Stimulated activated naive CD8-positive, alpha-beta T cell treated with anti-CD3 and anti-CD28 coated beads, Interleukin-15, Interleukin-2, amounts not matched to agents 100 U/mL and 50 U/mL, for 24 hours (primary cell): ENCODE results near the gene MALRD1.

Source experiments
- ATAC-seq: fragments of 150-1000 bp; cut with Tn5 transposase; one replicate; pipeline ENCODE4 v1.10.0; 2021
- DNase-seq: peaks from one replicate; pipeline ENCODE4 v3.0.0; 2021

MALRD1 gene

GRCh38 chr10:19231034-19231433 is 182.4 kb downstream of the MALRD1 start:
- no peak for ATAC-seq
- DNase-seq: no peak

DNA sequence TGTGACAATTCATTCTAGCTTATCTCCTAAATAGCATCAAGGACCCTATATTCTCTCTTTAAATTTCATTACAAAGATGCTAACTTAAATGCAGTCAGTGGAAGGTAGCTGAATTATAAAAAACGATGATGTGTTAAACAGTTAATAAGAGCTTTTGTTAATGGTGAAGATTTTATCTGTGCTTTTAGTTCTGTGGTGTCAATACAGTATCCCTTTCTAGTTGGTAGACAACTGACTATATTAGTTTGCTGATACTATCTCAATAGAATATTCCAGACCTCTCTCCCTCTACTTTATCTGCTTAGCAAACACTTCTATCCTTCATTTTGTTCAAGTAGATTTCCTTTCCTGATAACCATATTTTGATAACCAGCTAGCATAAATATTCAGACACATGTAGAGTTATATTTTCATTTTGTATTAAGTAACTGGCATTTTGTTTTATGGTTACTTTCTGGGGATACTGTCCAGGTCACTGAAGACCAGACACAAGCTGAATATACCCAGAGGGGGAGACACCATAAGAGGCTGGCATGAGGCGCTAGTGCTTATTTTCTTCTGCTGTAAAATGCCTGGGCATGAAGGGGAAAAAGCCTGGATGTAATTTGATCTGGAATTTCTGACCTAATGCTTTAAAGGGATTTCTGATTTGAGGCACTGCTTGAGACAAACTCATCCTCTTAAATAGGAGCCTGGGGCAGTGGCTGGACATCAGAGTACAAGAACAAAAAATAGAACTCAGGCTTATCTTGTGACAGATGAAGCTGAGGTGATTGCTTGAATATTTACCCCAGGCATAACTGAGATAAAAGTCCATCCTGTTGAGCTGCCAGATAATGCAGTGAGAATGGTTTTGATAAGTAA is 197.5 kb downstream of the MALRD1 start:
- ATAC-seq (no peak), DNase-seq (no peak)

DNA sequence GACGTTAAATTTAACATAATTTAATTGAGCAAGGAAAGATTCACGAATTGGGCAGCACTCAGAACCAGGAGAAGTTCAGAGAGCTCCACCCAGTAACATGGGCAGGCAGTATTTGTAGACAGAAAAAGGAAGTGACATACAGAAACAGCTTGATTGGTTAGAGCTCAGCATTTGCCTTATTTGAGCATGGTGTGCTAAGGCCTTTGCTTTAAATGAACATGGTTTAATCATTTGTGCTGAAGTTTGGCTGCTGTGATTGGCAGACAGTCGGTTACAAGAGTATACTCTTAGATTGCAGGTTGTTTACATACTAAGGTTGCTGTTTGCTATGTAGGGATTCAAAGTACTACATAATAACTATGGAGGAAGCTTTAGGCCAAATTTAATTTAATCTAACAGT is 199.2 kb downstream of the MALRD1 start:
- DNase-seq (no peak), ATAC-seq (no peak)

DNA sequence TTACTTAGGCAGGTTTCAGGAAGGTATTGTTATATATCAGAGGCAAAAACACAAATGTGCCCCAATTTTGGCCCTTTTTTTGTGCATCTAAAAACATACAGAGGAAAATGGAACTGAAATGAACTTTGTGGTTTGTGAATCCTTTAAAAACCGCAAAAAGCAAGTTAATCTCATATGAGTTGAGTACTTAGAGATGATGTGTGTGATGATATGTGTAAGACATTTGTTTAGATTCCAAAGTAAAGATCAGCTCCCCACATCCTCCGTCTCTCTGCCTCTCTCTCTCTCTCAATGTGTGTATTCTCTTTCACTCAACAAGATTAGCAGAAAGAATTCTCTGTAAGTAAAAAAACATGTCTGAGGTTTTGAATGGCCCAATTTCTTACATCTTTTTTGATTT is 201.9 kb downstream of the MALRD1 start:
- DNase-seq (no peak), ATAC-seq (no peak)

GRCh38 chr10:19252531-19252930 is 203.9 kb downstream of the MALRD1 start:
- no peak for ATAC-seq
- no peak for DNase-seq

DNA sequence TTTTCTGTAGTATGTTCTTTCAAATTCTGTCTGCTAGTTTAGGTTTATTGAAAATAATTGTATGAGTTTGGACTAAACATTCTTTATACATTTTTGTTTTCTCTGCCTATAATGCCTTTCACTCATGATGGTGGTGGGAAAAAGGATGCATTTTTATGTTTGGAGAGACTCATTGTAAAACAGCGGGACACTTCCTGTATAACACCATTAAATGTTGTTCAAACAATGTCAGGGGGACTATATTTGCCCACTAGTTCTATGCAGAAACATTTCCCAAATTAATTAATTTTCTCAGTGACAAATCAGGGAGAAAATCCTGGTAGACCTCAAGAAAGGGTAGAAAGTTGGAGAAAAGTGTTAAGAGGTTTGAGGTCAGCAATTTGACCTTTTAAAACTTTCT is 207.7 kb downstream of the MALRD1 start:
- no peak for DNase-seq
- no peak for ATAC-seq

DNA sequence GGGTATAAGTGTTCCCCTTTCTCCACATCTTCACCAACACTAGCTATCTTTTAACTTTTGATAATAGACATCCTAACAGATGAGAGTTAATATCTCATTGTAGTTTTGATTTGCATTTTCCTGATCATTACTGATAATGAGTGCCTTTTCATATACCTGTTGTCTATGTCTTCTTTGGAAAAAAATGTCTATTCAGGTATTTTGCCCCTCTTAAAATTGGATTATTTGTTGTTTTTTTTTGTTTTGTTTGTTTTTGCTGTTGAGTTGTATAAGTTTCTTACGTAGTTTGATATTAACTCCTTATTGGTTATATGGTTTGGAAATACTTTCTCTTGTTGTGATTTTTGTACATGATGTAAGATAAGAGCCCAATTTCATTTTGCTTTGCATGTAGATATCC is 214.7 kb downstream of the MALRD1 start:
- ATAC-seq: no peak
- DNase-seq: no peak

DNA sequence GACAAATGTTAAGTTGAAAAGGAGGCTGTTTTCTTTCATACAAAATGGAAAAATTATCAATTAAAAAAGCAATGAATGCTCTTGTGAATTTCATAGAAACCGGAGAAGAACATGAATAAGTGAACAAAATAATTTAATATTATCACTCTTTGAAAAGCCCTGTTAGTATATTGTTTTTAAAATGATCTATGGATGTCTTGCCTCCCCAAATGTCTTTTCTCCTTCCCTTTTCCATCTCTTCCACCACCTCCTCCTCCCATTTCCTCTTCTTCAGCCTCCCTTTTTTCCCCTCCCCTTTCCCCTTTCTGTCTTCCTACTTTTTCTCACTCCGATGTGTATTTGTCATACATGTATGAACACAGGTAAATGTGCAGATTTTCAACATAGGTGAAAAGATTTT is 234.7 kb downstream of the MALRD1 start:
- DNase-seq (no peak), ATAC-seq (no peak)

DNA sequence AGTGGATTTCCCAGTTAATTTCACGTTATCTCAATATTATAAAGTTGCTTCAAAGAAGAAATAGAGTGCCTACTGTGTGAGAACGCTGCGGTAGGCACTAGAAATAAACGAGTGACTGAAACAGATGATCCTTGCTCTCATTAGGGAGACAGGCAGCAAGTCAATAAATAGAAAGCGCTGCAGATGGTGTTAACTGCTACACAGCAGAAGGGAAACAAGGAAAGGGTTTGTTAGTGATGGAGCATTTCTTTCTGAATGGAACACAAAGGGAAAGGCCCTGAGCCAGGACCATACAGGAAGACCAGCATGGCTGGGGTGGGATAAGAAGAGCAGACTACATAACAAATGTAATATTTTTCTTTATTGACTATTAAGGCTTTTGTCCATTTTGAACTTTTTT is 235.2 kb downstream of the MALRD1 start:
- ATAC-seq (no peak), DNase-seq (no peak)

GRCh38 chr10:19290770-19291169 is 242.2 kb downstream of the MALRD1 start:
- DNase-seq (no peak), ATAC-seq (no peak)

- no peak for DNase-seq
Measured at GRCh38 chr10:19294233-19294632, 245.6 kb downstream of the MALRD1 start.

DNA sequence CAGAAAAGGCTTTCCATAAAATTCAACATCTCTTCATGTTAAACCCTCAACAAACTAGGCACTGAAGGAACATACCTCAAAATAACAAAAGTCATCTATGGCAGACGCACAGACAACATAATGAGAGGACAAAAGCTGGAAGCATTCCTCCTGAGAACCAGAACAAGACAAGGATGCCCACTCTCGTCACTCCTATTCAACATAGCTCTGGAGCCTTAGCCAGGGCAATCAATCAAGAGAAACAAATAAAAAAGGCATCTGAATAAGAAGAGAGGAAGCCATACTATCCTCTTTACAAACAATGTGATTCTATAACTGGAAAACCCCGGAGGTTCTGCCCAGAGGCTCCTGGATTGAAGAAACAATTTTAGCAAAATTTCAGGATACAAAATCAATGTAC is 251.0 kb downstream of the MALRD1 start:
- ATAC-seq: no peak
- DNase-seq: no peak

More at GRCh38 chr10:19294233-19294632, 245.6 kb downstream of the MALRD1 start:
- no peak for ATAC-seq

DNA sequence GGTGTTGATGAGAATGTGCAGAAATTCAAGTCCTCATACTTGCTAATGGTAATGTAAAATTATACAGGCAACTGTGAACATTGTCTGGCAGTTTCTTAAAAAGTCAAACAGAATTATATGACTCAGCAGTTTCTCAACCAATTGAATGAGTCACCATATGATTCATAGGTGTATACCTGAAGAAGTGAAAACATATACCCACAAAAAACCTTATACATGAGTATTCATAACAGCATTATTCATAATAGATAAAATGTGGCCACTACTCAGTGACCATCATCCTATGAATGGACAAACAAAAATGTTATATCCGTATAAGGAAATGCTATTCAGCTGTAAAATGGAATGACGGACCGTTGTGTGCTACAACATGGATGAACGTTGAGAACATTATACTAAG is 253.5 kb downstream of the MALRD1 start:
- DNase-seq: no peak

GRCh38 chr10:19310066-19310465 is 261.5 kb downstream of the MALRD1 start:
- ATAC-seq (no peak), DNase-seq (no peak)

More for the DNA sequence above, 253.5 kb downstream of the MALRD1 start:
- ATAC-seq: no peak

GRCh38 chr10:19316204-19316870 is 267.7 kb downstream of the MALRD1 start:
- ATAC-seq: no peak
- DNase-seq: no peak

- ATAC-seq: no peak
- DNase-seq: no peak
Measured at GRCh38 chr10:19317952-19318351, 269.4 kb downstream of the MALRD1 start.

- ATAC-seq (no peak), DNase-seq (no peak)
Measured at GRCh38 chr10:19325581-19325980, 277.0 kb downstream of the MALRD1 start.

GRCh38 chr10:19328582-19328981 is 280.0 kb downstream of the MALRD1 start:
- ATAC-seq (no peak), DNase-seq (no peak)

- DNase-seq: no peak
- ATAC-seq: no peak
Measured at GRCh38 chr10:19329475-19329874, 280.9 kb downstream of the MALRD1 start.

DNA sequence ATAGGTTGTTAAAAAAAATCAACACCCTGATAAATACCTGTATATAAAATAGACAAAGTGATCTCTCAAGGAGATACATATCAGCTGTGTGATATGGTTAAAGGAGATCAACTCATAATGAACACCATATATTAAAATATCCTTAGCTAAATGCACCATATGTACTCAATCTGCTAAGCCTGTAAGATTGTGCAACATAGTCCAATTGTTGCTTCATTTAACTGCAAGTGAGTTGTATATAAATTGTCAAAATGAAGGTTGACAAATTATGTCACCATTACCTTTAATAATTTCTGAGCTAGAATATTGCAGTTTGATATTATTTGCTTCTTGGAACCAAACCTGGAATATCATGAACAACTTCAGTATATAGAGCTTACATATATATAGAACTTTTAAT is 283.7 kb downstream of the MALRD1 start:
- no peak for ATAC-seq
- DNase-seq: no peak

- no peak for DNase-seq
- ATAC-seq: no peak
Measured at GRCh38 chr10:19333631-19334030, 285.0 kb downstream of the MALRD1 start.

GRCh38 chr10:19347621-19348020 is 299.0 kb downstream of the MALRD1 start:
- ATAC-seq (no peak), DNase-seq (no peak)

DNA sequence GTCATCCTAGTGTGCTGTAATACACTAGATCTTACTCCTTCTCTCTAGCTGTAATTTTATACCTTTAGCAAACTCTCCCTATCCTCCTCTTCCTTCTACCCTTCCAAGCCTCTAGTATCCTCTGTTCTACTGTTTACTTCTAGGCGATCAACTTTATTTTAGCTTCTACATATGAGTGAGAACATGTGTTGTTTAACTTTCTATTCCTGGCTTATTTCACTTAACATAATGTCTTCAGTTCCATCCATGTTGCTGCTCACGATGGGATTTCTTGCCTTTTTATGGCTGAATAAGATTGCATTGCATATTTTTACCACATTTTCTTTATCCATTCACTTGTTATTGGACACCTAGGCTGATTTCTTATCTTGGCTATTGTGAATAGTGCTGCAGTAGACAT is 318.6 kb downstream of the MALRD1 start:
- DNase-seq (no peak), ATAC-seq (no peak)

GRCh38 chr10:19373988-19374387 is 325.4 kb downstream of the MALRD1 start:
- ATAC-seq: no peak
- no peak for DNase-seq
